ENCODE measurements around the gene MYADML2.

DNA sequence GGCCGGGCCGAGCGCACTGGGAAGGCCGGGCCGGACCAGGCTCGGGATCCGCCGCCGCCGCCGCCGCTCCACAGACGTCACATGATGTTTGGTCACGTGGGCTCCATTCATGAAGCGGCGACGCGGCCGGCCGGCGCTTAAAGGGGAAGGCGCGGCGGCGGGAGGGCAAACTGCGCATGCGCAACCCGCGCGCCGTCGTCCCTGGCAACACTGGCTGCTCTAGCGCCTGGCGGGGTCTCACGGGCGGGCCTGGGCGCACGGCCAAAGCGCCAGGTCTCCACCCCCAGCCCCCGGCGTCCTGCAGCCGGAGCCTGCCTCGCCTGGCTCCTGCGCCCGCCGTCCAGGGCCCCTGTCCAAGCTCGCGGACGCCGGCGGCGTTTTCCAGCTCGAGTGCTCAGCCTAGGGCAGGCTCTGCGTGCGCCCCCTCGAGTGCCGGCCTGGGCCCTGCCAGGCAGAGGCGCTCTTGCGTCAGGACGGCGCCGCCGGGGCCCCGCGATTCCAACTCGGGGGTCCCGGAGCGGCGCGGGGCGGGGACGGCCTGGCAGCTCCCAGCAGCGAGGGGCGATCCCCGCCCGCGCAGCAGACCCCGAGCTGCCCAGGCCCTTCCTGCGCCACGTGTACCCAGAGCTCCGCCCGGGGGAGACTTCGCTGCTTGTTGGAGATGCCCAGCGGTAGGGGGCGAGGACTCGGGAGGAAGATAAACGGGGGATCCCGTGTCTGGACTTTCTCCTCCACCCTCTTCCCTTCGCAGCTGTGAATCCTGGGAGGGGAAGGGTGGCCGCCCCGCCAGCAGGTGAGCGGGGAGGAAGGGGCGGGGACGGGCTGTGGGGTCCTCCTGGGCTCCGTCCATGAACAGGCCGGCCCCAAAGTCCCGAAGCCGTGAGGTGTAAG, 19.1 kb downstream of the MYADML2 start, which contains the start of gene MAFG:
- TF ChIP-seq, protein P1, sequence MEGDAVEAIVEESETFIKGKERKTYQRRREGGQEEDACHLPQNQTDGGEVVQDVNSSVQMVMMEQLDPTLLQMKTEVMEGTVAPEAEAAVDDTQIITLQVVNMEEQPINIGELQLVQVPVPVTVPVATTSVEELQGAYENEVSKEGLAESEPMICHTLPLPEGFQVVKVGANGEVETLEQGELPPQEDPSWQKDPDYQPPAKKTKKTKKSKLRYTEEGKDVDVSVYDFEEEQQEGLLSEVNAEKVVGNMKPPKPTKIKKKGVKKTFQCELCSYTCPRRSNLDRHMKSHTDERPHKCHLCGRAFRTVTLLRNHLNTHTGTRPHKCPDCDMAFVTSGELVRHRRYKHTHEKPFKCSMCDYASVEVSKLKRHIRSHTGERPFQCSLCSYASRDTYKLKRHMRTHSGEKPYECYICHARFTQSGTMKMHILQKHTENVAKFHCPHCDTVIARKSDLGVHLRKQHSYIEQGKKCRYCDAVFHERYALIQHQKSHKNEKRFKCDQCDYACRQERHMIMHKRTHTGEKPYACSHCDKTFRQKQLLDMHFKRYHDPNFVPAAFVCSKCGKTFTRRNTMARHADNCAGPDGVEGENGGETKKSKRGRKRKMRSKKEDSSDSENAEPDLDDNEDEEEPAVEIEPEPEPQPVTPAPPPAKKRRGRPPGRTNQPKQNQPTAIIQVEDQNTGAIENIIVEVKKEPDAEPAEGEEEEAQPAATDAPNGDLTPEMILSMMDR (IDR thresholded peaks at IDR 0.05), result peak in 4 of 6 experiments; percentile 4 to 45 (median 28)
- TF ChIP-seq POLR2A (IDR thresholded peaks at IDR 0.05), result peak in 3 of 4 donors; percentile 53 to 77 (median 75)
